MCF 10A (cell line): Measurements from ENCODE around the gene WDR54. TPM values are rescaled to one million over a fixed set of nuclear protein-coding genes. Genes with fewer than 3 reads are reported as not detected.
"Not testable (repeated sequence)": the region's sequence is repeated elsewhere in the genome, so short reads cannot be mapped to it uniquely, and the experiment has no call there.

Source experiments
- BruUV-seq: library from RNA; stranded (reverse); fragments of 400-500 nt; replicated peaks from 2 replicates; lab custom pipeline; 2021; lab: Mats Ljungman, UMichigan
- CTCF ChIA-PET: fragments of 300-600 bp; sonication (Branson Sonifier 250); formaldehyde crosslinking; extraction: SDS; loops from one replicate; lab custom pipeline; 2021; ENCODE audit warnings: antibody characterized with exemption, inconsistent platforms; lab: Yijun Ruan, JAX
- POLR2A ChIA-PET: fragments of 300-600, 350-650 bp; sonication (Branson Sonifier 250); formaldehyde crosslinking; extraction: SDS; loops from one replicate; lab custom pipeline; 2020; ENCODE audit warnings: antibody characterized with exemption, inconsistent platforms; lab: Yijun Ruan, JAX
- DNase-seq: peaks from one replicate; pipeline ENCODE4 v3.0.0-alpha.2; 2018; ENCODE audit not compliant: unreplicated experiment
- H3K27ac Mint-ChIP-seq: one replicate; pipeline ENCODE4 v1.8.0; 2022; ENCODE audit warnings: mild to moderate bottlenecking, low read depth, mixed read lengths; ENCODE audit not compliant: unreplicated experiment
- H3K27me3 Mint-ChIP-seq: one replicate; pipeline ENCODE4 v1.8.0; 2022; ENCODE audit warnings: mixed read lengths; ENCODE audit not compliant: insufficient read depth, unreplicated experiment
- H3K36me3 Mint-ChIP-seq: one replicate; pipeline ENCODE4 v1.8.0; 2022; ENCODE audit warnings: mild to moderate bottlenecking, moderate library complexity, mixed read lengths; ENCODE audit not compliant: insufficient read depth, unreplicated experiment
- H3K4me1 Mint-ChIP-seq: one replicate; pipeline ENCODE4 v1.8.0; 2022; ENCODE audit warnings: mixed read lengths; ENCODE audit not compliant: insufficient read depth, unreplicated experiment
- H3K4me3 Mint-ChIP-seq: one replicate; pipeline ENCODE4 v1.8.0; 2022; ENCODE audit warnings: mild to moderate bottlenecking, moderate library complexity, mixed read lengths; ENCODE audit not compliant: unreplicated experiment
- H3K9me3 Mint-ChIP-seq: one replicate; pipeline ENCODE4 v1.8.0; 2022; ENCODE audit warnings: mixed read lengths; ENCODE audit not compliant: unreplicated experiment
- intact Hi-C: fragments of 100-400 bp; cut with micrococcal nuclease; formaldehyde crosslinking; loops from 2 replicates; pipeline ENCODE4 v1.14.1; 2022
- total RNA-seq: library from RNA; stranded (reverse); gene quantifications from 2 replicates; pipeline ENCODE4 v1.2.3, GENCODE V29; 2022
- TF ChIP-seq, protein P1 (sequence below): fragments of 200-600 bp; IDR thresholded peaks from one replicate; pipeline ENCODE4 v1.8.0; 2022; ENCODE audit warnings: antibody characterized with exemption, mild to moderate bottlenecking; ENCODE audit not compliant: unreplicated experiment

Gene WDR54
- total RNA-seq, 1 experiment from 2014 or later, result 19.9 TPM

- H3K36me3 Mint-ChIP-seq, result peaks cover 35% of the 10 kb centered on the region
- ChIA-PET POLR2A (interaction anchor here (0.6 to 2.8 kb wide), 10 partner anchors 8 to 121 kb away, joined by 3 to 20 read pairs (median 4); partner anchors contain the start of genes AUP1, CCDC142, HTRA2 and INO80B), CTCF (interaction anchor here (0.6 to 1.6 kb wide), 7 partner anchors 10 to 227 kb away, joined by 3 to 5 read pairs (median 3); partner anchors contain the start of genes AUP1 and HTRA2)
- H3K27me3 Mint-ChIP-seq, result no peaks in the 10 kb centered on the region
- H3K9me3 Mint-ChIP-seq, result no peaks in the 10 kb centered on the region
- H3K4me3 Mint-ChIP-seq, result peak overlapping the region; percentile 95
- no TSS peak for BruUV-seq
- TF ChIP-seq, protein P1, sequence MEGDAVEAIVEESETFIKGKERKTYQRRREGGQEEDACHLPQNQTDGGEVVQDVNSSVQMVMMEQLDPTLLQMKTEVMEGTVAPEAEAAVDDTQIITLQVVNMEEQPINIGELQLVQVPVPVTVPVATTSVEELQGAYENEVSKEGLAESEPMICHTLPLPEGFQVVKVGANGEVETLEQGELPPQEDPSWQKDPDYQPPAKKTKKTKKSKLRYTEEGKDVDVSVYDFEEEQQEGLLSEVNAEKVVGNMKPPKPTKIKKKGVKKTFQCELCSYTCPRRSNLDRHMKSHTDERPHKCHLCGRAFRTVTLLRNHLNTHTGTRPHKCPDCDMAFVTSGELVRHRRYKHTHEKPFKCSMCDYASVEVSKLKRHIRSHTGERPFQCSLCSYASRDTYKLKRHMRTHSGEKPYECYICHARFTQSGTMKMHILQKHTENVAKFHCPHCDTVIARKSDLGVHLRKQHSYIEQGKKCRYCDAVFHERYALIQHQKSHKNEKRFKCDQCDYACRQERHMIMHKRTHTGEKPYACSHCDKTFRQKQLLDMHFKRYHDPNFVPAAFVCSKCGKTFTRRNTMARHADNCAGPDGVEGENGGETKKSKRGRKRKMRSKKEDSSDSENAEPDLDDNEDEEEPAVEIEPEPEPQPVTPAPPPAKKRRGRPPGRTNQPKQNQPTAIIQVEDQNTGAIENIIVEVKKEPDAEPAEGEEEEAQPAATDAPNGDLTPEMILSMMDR, result no peak
- DNase-seq, result no peak
- H3K27ac Mint-ChIP-seq, result peak overlapping the region; percentile 97
- intact Hi-C loops, result no loop called here
- H3K4me1 Mint-ChIP-seq, result peaks cover 14% of the 10 kb centered on the region
Observed at GRCh38 chr2:74464406-74464805, 42.9 kb downstream of the WDR54 start.

DNA sequence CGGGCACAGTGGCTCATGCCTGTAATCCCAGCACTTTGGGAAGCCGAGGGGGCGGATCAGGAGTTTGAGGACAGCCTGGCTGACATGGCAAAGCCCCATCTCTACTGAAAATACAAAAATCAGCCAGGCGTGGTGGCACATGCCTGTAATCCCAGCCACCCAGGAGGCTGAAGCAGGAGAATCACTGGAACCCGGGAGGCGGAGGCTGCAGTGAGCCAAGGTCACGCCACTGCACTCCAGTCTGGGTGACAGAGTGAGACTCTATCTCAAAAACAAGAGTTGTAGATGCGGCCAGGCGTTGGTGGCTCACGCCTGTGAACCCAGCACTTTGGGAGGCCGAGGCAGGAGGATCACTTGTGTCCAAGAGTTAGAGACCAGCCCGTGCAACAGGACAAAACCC is 49.2 kb downstream of the WDR54 start:
- H3K27me3 Mint-ChIP-seq, intact Hi-C loops, H3K4me1 Mint-ChIP-seq, H3K27ac Mint-ChIP-seq, H3K9me3 Mint-ChIP-seq, DNase-seq, BruUV-seq: not testable (repeated sequence)
- Mint-ChIP-seq H3K36me3 (peaks cover 30% of the 10 kb centered on the region), H3K4me3 (peak overlapping the region; percentile 58)
- ChIA-PET CTCF (interaction anchor here (0.6 kb wide), 1 partner anchor 9 kb away, joined by 5 read pairs; no protein-coding TSS in a partner anchor), POLR2A (interaction anchor here (1.1 to 5.7 kb wide), 3 partner anchors 11 to 61 kb away, joined by 3 to 84 read pairs (median 54); partner anchors contain the start of genes CCDC142, INO80B, TTC31 and WBP1)

DNA sequence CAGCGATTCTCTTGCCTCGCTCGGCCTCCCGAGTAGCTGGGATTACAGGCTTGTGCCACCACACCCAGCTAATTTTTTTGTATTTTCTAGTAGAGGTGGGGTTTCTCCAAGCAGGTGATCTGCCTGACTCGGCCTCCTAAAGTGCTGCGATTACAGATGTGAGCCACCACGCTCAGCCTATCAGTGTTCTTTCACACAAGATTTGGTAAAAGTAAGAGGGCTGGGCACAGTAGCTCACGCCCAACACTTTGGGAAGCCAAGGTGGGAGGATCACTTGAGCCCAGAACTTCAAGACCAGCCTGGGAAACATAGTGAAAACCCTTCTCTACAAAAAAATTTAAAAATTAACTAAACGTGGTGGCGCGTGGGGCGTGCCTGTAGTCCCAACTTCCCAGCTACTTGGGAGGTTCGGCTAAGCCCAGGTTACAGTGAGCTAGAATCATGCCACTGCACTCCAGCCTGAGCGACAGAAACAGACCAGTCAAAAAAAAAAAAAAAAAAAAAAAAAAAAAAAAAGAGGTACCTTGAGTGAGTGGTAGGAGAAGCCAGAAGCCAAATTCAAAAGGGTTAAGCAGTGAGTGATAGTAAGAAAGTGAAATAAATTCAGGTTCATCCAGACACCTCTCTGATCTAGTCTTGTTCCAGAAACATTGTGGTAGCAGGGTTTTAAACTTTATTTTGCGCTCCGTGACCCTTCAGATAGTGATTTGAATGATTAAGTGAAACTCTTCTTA is 50.0 kb downstream of the WDR54 start:
- BruUV-seq, result no TSS peak
- peaks cover 30% of the 10 kb centered on the region for H3K36me3 Mint-ChIP-seq
- H3K9me3 Mint-ChIP-seq, result no peaks in the 10 kb centered on the region
- DNase-seq, result no peak
- H3K27me3 Mint-ChIP-seq, result no peaks in the 10 kb centered on the region
- peaks cover 8% of the 10 kb centered on the region for H3K4me1 Mint-ChIP-seq
- intact Hi-C loops, result no loop called here
- ChIA-PET POLR2A (interaction anchor here (1.1 to 5.7 kb wide), 6 partner anchors 11 to 61 kb away, joined by 3 to 84 read pairs (median 7); partner anchors contain the start of genes CCDC142, INO80B, TTC31 and WBP1), CTCF (interaction anchor here (0.6 to 0.7 kb wide), 4 partner anchors 10 to 123 kb away, joined by 3 to 5 read pairs (median 4); partner anchors contain the start of gene INO80B)
- peak overlapping the region; percentile 97 for H3K27ac Mint-ChIP-seq
- peak overlapping the region; percentile 94 for H3K4me3 Mint-ChIP-seq
- TF ChIP-seq, protein P1, result no peak

- BruUV-seq, result TSS peak; percentile 94
- Mint-ChIP-seq H3K36me3 (peaks cover 36% of the 10 kb centered on the region), H3K9me3 (no peaks in the 10 kb centered on the region), H3K27ac (peak within 1 kb of the TSS; percentile 97), H3K27me3 (no peaks in the 10 kb centered on the region), H3K4me1 (peaks cover 8% of the 10 kb centered on the region), H3K4me3 (peak within 1 kb of the TSS; percentile 94)
- ChIA-PET POLR2A (interaction anchor here (0.6 to 5.7 kb wide), 12 partner anchors 9 to 735 kb away, joined by 3 to 84 read pairs (median 4); partner anchors contain the start of genes C2orf81, CCDC142, HTRA2 and INO80B), CTCF (interaction anchor here (0.6 to 1.3 kb wide), 4 partner anchors 10 to 345 kb away, joined by 3 to 18 read pairs (median 3); partner anchors contain the start of genes CCDC142, INO80B and TTC31)
- TF ChIP-seq, protein P1, result no peak
- peak; percentile 91 for DNase-seq
- intact Hi-C loops, result no loop called here
Observed at GRCh38 chr2:74472086-74472944, 50.8 kb downstream of the WDR54 start, which contains the start of gene MRPL53. Gene MRPL53 (minus strand): TSS chr2:74472680. CDS start chr2:74472660, 20 bp downstream.
